ENCODE measurements around the gene PIPOX. TPM values are rescaled to one million over a fixed set of nuclear protein-coding genes. Genes with fewer than 3 reads are reported as not detected.

PIPOX gene
- polyA plus RNA-seq, 4 donors: 2.4 to 10.6 (median 5.5) TPM

- no peak for DNase-seq (ENCODE audit: low read depth in 4 of 4, low spot score in 3 of 4)
Measured at GRCh38 chr17:29093090-29093871, 50.3 kb downstream of the PIPOX start.

DNA sequence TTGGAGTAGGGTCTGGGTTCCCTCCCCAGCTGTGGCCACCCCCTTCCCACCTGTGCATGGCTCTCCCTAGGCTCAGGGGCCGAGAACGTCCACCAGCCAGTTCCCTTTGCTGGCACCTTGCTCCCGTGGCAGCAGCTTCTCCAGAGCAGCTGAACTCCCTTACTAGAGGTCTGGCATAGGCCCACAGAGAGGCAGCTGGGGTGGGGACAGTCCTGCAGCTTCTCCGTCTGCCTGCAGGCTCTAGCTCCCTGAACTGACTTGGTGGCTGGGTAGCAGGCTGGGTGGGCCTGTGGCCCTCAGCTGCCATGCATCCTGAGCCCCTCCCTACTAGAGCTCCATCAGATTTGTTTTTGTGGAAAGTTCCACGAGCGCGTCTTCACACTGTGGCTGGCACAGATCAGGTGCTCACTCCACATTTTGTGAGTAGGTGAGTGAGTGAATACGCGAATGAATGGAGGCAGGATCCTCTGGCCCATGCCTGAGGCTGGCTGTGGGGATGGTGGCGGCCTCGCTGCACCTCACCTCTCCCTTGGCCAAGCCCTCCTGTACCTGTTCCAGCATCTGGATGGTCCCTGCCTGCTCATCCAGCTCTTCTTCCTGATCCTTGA, 51.3 kb downstream of the PIPOX start:
- no peak for DNase-seq (ENCODE audit: low read depth in 4 of 4, low spot score in 3 of 4)

- no peak for DNase-seq (ENCODE audit: low read depth in 4 of 4, low spot score in 3 of 4)
Measured at GRCh38 chr17:29095439-29095838, 52.5 kb downstream of the PIPOX start.

DNA sequence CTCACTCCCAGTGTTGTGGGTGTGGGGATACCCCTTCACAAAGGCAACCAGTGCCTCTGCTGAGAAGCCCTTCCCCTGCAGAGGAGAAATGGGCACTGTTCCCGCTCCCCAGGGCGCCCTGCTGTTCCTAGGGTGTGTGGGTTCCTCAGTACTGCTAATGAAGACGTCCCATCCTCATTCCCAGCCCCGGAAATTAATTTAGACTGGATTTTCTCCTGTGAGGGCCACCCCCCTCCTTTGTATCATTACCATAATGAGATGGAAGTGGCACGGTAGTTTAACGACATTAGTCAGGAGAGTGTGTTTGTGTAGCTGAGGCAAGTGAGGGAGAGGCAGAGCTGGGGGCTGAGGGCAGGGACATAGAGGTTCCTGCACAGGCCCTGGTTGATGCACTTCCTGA, 53.2 kb downstream of the PIPOX start:
- no peak for DNase-seq (ENCODE audit: low read depth in 4 of 4, low spot score in 3 of 4)

DNA sequence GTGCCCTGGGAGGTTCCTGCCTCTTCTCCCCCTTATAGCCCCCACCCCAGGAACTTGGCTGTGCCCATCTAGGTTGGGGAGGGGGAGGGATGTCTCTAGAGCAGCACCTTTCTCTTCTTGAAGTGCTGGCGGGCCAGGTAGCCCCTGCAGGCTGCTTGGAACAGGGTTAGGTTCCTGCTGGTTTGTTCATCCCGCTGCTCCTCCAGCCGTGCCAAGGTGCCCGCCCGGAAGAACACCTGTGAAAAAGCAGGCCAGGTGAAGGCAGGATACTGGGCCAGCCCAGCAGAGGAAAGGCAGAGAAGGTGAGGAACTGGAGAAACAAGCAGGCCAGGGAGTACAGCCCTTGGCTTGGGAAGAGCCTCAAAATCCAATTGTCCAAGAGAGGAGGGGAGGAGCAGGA, 56.6 kb downstream of the PIPOX start:
- DNase-seq (ENCODE audit: low read depth in 4 of 4, low spot score in 3 of 4): no peak

DNA sequence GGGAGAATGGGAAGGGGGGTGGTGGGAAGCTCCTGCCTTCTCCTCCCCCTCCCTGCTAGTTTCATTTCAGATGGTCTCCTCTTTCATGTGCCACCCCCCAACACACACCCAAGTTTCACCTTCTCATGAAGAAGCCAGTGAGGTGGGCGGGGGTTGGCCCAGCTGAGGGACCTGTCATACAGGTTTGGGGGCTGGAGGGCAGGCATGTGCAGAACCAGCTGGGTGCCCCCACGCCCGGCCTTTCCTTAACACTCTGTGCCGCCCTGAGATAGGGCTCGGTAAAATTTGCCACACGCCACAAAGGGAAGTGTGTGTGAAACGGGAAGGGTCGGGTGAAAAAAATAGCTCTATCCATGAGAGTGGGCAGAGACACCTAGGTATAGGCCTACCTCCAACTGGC, 57.4 kb downstream of the PIPOX start:
- DNase-seq (ENCODE audit: low read depth in 4 of 4, low spot score in 3 of 4): no peak

- no peak for DNase-seq (ENCODE audit: low read depth in 4 of 4, low spot score in 3 of 4)
Measured at GRCh38 chr17:29102046-29102445, 59.1 kb downstream of the PIPOX start.

DNA sequence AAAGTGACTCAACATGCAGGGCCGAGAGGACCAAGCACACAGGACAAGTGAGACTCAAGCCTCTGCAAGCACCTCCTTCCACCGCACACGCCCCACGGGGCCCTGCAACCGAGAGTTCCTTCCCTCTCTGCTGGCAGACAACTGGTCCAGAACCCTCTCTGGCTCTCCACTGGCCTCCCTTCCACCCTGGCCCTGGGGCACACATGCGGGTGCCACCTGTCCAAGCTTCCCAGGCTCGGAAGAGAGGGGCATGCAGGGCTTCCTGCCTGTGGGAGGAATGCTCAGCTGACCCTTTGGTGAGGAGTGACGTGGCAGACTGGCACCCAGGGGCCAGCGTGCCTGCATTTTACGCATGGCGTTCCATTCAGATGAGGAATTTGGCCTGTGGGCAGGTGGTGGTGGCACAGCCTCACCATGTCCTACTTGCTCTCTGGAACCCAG, 59.8 kb downstream of the PIPOX start:
- DNase-seq (ENCODE audit: low read depth in 4 of 4, low spot score in 3 of 4): no peak

DNA sequence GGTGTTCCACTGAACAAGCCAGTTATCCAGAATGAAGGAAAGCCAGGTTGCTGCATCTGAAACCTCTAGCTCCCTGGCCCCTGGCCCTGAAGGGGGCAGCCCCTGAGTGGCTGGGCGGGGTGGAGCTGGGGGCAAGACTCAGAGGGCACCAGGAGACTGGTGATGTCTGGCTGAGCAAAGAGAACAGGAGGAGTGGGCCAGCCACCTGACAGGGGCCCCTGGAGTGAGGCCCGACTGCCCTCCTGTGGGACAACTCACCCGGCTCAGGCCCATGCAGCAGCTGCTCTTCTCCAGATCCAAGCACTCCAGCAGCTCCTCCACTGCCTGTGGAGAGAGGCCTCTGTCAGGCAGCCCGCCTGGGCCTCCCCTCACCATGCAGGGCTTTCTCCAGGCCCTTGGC, 60.4 kb downstream of the PIPOX start:
- DNase-seq (ENCODE audit: low read depth in 4 of 4, low spot score in 3 of 4): no peak

Other genes with a start within 250 kb of the PIPOX start
- gene FAM222B, start 200.4 kb upstream of the PIPOX start, polyA plus RNA-seq (ENCODE audit: insufficient read length in 4 of 4): 10 to 100 TPM; 14.8 to 23.8 (median 21.6) TPM
- gene ERAL1, start 188.1 kb upstream of the PIPOX start, polyA plus RNA-seq (ENCODE audit: insufficient read length in 4 of 4): 10 to 100 TPM; 50.1 to 71.3 (median 69.9) TPM
- 100 to 1,000 TPM in 1 of 4 donors, 10 to 100 TPM in 3; 43.8 to 106 (median 78.5) TPM for gene FLOT2, start 145.4 kb upstream of the PIPOX start, polyA plus RNA-seq (ENCODE audit: insufficient read length in 4 of 4)
- gene DHRS13, start 140.1 kb upstream of the PIPOX start, polyA plus RNA-seq (ENCODE audit: insufficient read length in 4 of 4): 10 to 100 TPM in 3 of 4 donors, 1 to 10 TPM in 1; 6.6 to 17.9 (median 12.4) TPM
- 10 to 100 TPM; 38.9 to 52.6 (median 43.7) TPM for gene PHF12, start 91.6 kb upstream of the PIPOX start, polyA plus RNA-seq (ENCODE audit: insufficient read length in 4 of 4)
- gene SEZ6, start 37.1 kb upstream of the PIPOX start, polyA plus RNA-seq (ENCODE audit: insufficient read length in 4 of 4): 1 to 10 TPM in 1 of 4 donors, under 1 TPM in 3; 0.29 to 1.3 (median 0.47) TPM
- gene MYO18A, start 137.3 kb downstream of the PIPOX start, polyA plus RNA-seq (ENCODE audit: insufficient read length in 4 of 4): 10 to 100 TPM; 28.7 to 52.8 (median 38.9) TPM
- gene CRYBA1, start 203.7 kb downstream of the PIPOX start, polyA plus RNA-seq (ENCODE audit: insufficient read length in 4 of 4): not detected

All from left renal pelvis (tissue), 4 donors.